B cell (primary cell): ENCODE data around the gene NOL4L.

Experiments
- CTCF ChIP-seq: fragments of 200-600 bp; IDR thresholded peaks from one replicate; pipeline ENCODE4 v1.8.0; 2022; ENCODE audit warnings: antibody characterized with exemption, mild to moderate bottlenecking
- EZH2 ChIP-seq: IDR thresholded peaks from 2 replicates; pipeline ENCODE4 v1.6.1; 2012; ENCODE audit warnings: borderline replicate concordance, low read depth, mild to moderate bottlenecking, moderate library complexity, low read length; ENCODE audit not compliant: insufficient read depth, poor library complexity, severe bottlenecking

GRCh38 chr20:32516583-32517517, 68.3 kb downstream of the NOL4L start:
- TF ChIP-seq CTCF (no peak), EZH2 (no peak)
